Prostate gland (tissue), 2 donors: Measurements from ENCODE around the gene FOXC1. TPM values are rescaled to one million over a fixed set of nuclear protein-coding genes. Genes with fewer than 3 reads are reported as not detected.

ENCODE experiments used
- DNase-seq: peaks from one replicate; pipeline ENCODE4 v3.0.0-alpha.2; 2019; ENCODE audit warnings: low spot score
- H3K27ac ChIP-seq, 2 donors: fragments of 200-600 bp; sonication (generic); 2 replicates each; pipeline ENCODE4 v1.5.1; 2017 to 2019
- H3K27me3 ChIP-seq: fragments of 200-600 bp; sonication (generic); replicated peaks from 2 replicates; pipeline ENCODE4 v1.5.1; 2019; ENCODE audit not compliant: insufficient read depth
- H3K36me3 ChIP-seq, 2 donors: fragments of 200-600 bp; sonication (generic); 1 replicate in 1 of 2; 2 replicates in 1 of 2; pipeline versions ENCODE4 v1.5.1 to v1.8.1; 2017 to 2019
- H3K4me1 ChIP-seq: fragments of 200-600 bp; sonication (generic); replicated peaks from 2 replicates; pipeline ENCODE4 v1.5.1; 2019
- H3K4me3 ChIP-seq, 2 donors: fragments of 200-600 bp; sonication (generic); 2 replicates each; pipeline ENCODE4 v1.5.1; 2017 to 2019
- H3K9me3 ChIP-seq: fragments of 200-600 bp; sonication (generic); 2 replicates; pipeline ENCODE4 v1.5.1; 2017
- CTCF ChIP-seq, 4 experiments: fragments of 200-600 bp in 2 of 4; fragments of 450-650 bp in 2 of 4; sonication (generic) in 2 of 4; IDR thresholded peaks; 1 replicate in 3 of 4; 2 replicates in 1 of 4; pipeline ENCODE4 v1.5.1; 2016 to 2019; ENCODE audit warnings: antibody characterized with exemption in 4 of 4, mild to moderate bottlenecking in 2 of 4, moderate library complexity in 2 of 4
- POLR2A ChIP-seq: fragments of 450-650 bp; IDR thresholded peaks from one replicate; pipeline ENCODE4 v1.6.1; 2016; ENCODE audit warnings: antibody characterized with exemption, mild to moderate bottlenecking
- POLR2AphosphoS5 ChIP-seq: sonication (generic); formaldehyde crosslinking; IDR thresholded peaks from one replicate; pipeline ENCODE4 v1.6.1; 2017; ENCODE audit warnings: antibody characterized with exemption
- WGBS: methylation state at CpG from one replicate; pipeline ENCODE4 v1.1.5; 2018; 5-methylcytosine and 5-hydroxymethylcytosine counted together
- intact Hi-C: fragments of 100-400 bp; cut with DNase I; formaldehyde crosslinking; loops from one replicate; pipeline ENCODE4 v1.14.2; 2022
- total RNA-seq, 2 donors: library from RNA; depleted of rRNA; stranded (reverse); fragments of >200 nt; gene quantifications; one replicate each; pipeline ENCODE4 v1.1.0, GENCODE V29; 2016

Gene FOXC1
- total RNA-seq, 2 donors from 2014 or later = 9.2 to 11.2 TPM

- H3K4me3 ChIP-seq = peak overlapping the region; percentile 51 to 58
- TF ChIP-seq POLR2AphosphoS5 (no peak), POLR2A (no peak), CTCF (IDR thresholded peaks at IDR 0.05) (no peak)
- H3K9me3 ChIP-seq = no peaks in the 10 kb centered on the region
- intact Hi-C loops = no loop called here
- no peaks in the 10 kb centered on the region for H3K4me1 ChIP-seq
- DNase-seq = no peak
- peaks cover 5% of the 10 kb centered on the region for H3K27me3 ChIP-seq
- H3K27ac ChIP-seq = peak overlapping the region; percentile 83 to 91
- 37% methylated on average over 84 of the region's 85 CpGs for WGBS
- H3K36me3 ChIP-seq = no peaks in the 10 kb centered on the region
Measured at GRCh38 chr6:1614448-1615150, 4.9 kb downstream of the FOXC1 start.

- intact Hi-C loops = no loop called here
- Histone ChIP-seq H3K9me3 (no peaks in the 10 kb centered on the region), H3K36me3 (no peaks in the 10 kb centered on the region), H3K27ac (peak overlapping the region; percentile 83 to 91), H3K27me3 (peaks cover 8% of the 10 kb centered on the region), H3K4me3 (peak overlapping the region; percentile 51 to 58), H3K4me1 (no peaks in the 10 kb centered on the region)
- 60% methylated on average over 25 of the region's 50 CpGs for WGBS
- no peak for DNase-seq
- no peak for TF ChIP-seq CTCF (IDR thresholded peaks at IDR 0.05)
- TF ChIP-seq POLR2AphosphoS5 = no peak
- TF ChIP-seq POLR2A = no peak
Measured at GRCh38 chr6:1615151-1615852, 5.6 kb downstream of the FOXC1 start.

- DNase-seq = no peak
- intact Hi-C loops = no loop called here
- Histone ChIP-seq H3K4me1 (no peaks in the 10 kb centered on the region), H3K4me3 (peak overlapping the region in 1 of 2 donors; percentile 58), H3K27ac (peak overlapping the region; percentile 83 to 91), H3K36me3 (no peaks in the 10 kb centered on the region), H3K27me3 (peaks cover 8% of the 10 kb centered on the region), H3K9me3 (no peaks in the 10 kb centered on the region)
- TF ChIP-seq POLR2A (no peak), CTCF (IDR thresholded peaks at IDR 0.05) (no peak), POLR2AphosphoS5 (no peak)
- 74% methylated on average over 10 of the region's 10 CpGs for WGBS
Measured at GRCh38 chr6:1615853-1616420, 6.2 kb downstream of the FOXC1 start.

DNA sequence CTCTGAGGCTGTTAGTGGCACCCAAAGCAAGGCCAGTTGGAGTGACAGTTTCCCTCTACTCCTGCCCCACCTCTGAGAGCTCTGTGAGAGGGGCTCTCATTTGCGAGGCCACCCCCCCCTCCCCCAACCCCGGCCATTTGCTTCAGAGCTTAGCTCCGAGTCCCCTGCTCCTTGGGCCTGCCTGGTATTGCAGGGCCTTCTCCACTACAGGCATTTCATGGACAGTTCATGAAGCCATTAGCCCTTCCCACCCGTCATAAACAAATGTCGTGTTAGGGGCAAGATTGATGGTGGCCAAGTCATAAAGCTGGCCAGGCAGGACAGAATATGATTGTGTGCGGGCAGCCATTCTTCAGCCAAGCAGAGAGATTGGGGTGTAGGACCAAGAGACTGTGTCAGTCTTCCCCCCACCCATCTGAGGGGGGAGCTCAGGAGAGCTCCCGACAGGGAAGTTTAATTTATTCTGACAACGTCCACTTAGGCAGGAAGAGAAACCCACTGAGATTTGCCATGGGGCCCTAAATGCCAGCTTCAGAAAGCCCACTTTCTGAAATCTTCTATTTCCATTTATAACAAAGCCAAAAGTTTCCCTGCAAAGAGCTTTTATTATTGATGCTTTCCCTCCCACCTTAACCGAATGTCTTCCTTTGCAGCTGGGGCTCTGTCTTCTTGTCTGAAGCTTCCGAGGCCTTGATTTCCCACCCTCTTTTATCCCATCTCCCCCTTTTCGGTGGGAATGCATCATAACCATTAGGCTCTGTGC is 7.2 kb downstream of the FOXC1 start:
- H3K36me3 ChIP-seq = no peaks in the 10 kb centered on the region
- H3K4me3 ChIP-seq = no peak overlapping the region
- no peak for TF ChIP-seq POLR2AphosphoS5
- TF ChIP-seq POLR2A = no peak
- no peak for TF ChIP-seq CTCF (IDR thresholded peaks at IDR 0.05)
- DNase-seq = no peak
- intact Hi-C loops = no loop called here
- no peaks in the 10 kb centered on the region for H3K4me1 ChIP-seq
- peaks cover 8% of the 10 kb centered on the region for H3K27me3 ChIP-seq
- H3K9me3 ChIP-seq = no peaks in the 10 kb centered on the region
- peak overlapping the region; percentile 59 to 61 for H3K27ac ChIP-seq
- WGBS = 77% methylated on average over 11 of the region's 11 CpGs
